Stimulated activated naive B cell treated with anti-CD40 and anti-IgM and Interleukin-4, amounts not matched to agents 10 μg/mL and 1 μg/mL and 100 μg/mL, for 72 hours (primary cell): ENCODE results near the gene RAB31.

Experiments
- ATAC-seq, 2 donors: fragments of 150-1000 bp; cut with Tn5 transposase; replicated peaks; 2 replicates each; pipeline ENCODE4 v1.10.0; 2021; ENCODE audit warnings: moderate library complexity in 1 of 2
- DNase-seq: peaks from one replicate; pipeline ENCODE4 v3.0.0; 2021
- H3K27ac Mint-ChIP-seq: one replicate; pipeline ENCODE4 v1.8.0; 2022; ENCODE audit warnings: mild to moderate bottlenecking, mixed read lengths
- H3K27me3 Mint-ChIP-seq, 2 donors: one replicate each; pipeline ENCODE4 v1.8.0; 2022; ENCODE audit warnings: mixed read lengths in 2 of 2
- H3K36me3 Mint-ChIP-seq, 2 donors: one replicate each; pipeline ENCODE4 v1.8.0; 2022; ENCODE audit warnings: mixed read lengths in 2 of 2, mild to moderate bottlenecking in 1 of 2
- H3K4me1 Mint-ChIP-seq, 2 donors: one replicate each; pipeline ENCODE4 v1.8.0; 2022; ENCODE audit warnings: mixed read lengths in 2 of 2, mild to moderate bottlenecking in 1 of 2
- H3K4me3 Mint-ChIP-seq, 2 donors: one replicate each; pipeline ENCODE4 v1.8.0; 2022; ENCODE audit warnings: mild to moderate bottlenecking in 2 of 2, mixed read lengths in 2 of 2, moderate library complexity in 1 of 2
- H3K9me3 Mint-ChIP-seq, 2 donors: one replicate each; pipeline ENCODE4 v1.8.0; 2022; ENCODE audit warnings: mixed read lengths in 2 of 2, mild to moderate bottlenecking in 1 of 2

RAB31 gene

GRCh38 chr18:9817286-9817685 lies 109.2 kb downstream of the RAB31 start:
- Mint-ChIP-seq H3K4me1 (peaks cover 2 to 7% of the 10 kb centered on the region in 2 donors), H3K9me3 (peaks cover 4% of the 10 kb centered on the region in 2 donors), H3K4me3 (no peak overlapping the region)

GRCh38 chr18:9817725-9818422 lies 109.8 kb downstream of the RAB31 start:
- H3K9me3 Mint-ChIP-seq = peaks cover 4% of the 10 kb centered on the region in 2 donors
- peaks cover 3 to 28% of the 10 kb centered on the region in 2 donors for H3K36me3 Mint-ChIP-seq
- no peak overlapping the region for H3K27ac Mint-ChIP-seq
- no peak overlapping the region for H3K4me3 Mint-ChIP-seq
- peaks cover 0 to 12% of the 10 kb centered on the region in 2 donors for H3K27me3 Mint-ChIP-seq
- ATAC-seq (no peak), DNase-seq (no peak)
- peaks cover 2 to 7% of the 10 kb centered on the region in 2 donors for H3K4me1 Mint-ChIP-seq

More at GRCh38 chr18:9817286-9817685, 109.2 kb downstream of the RAB31 start:
- H3K27me3 Mint-ChIP-seq = peaks cover 0 to 12% of the 10 kb centered on the region in 2 donors
- peaks cover 3 to 28% of the 10 kb centered on the region in 2 donors for H3K36me3 Mint-ChIP-seq
- H3K27ac Mint-ChIP-seq = no peak overlapping the region
- DNase-seq (no peak), ATAC-seq (no peak)

- DNase-seq (no peak), ATAC-seq (no peak)
- peaks cover 4% of the 10 kb centered on the region in 2 donors for H3K9me3 Mint-ChIP-seq
- H3K27me3 Mint-ChIP-seq = peaks cover 0 to 12% of the 10 kb centered on the region in 2 donors
- no peak overlapping the region for H3K27ac Mint-ChIP-seq
- peaks cover 3 to 28% of the 10 kb centered on the region in 2 donors for H3K36me3 Mint-ChIP-seq
- H3K4me3 Mint-ChIP-seq = no peak overlapping the region
- H3K4me1 Mint-ChIP-seq = peaks cover 2 to 7% of the 10 kb centered on the region in 2 donors
Observed at GRCh38 chr18:9818423-9818734, 110.3 kb downstream of the RAB31 start.

- Mint-ChIP-seq H3K4me3 (no peak overlapping the region), H3K36me3 (peaks cover 3 to 25% of the 10 kb centered on the region in 2 donors), H3K27ac (no peak overlapping the region), H3K4me1 (peaks cover 2 to 9% of the 10 kb centered on the region in 2 donors), H3K27me3 (peaks cover 0 to 12% of the 10 kb centered on the region in 2 donors), H3K9me3 (peaks cover 4% of the 10 kb centered on the region in 2 donors)
- DNase-seq (no peak), ATAC-seq (no peak)
Observed at GRCh38 chr18:9820127-9820526, 112.0 kb downstream of the RAB31 start.

GRCh38 chr18:9820719-9821118 lies 112.6 kb downstream of the RAB31 start:
- H3K9me3 Mint-ChIP-seq = peaks cover 4% of the 10 kb centered on the region in 2 donors
- no peak overlapping the region for H3K27ac Mint-ChIP-seq
- peaks cover 3 to 25% of the 10 kb centered on the region in 2 donors for H3K36me3 Mint-ChIP-seq
- H3K27me3 Mint-ChIP-seq = peaks cover 0 to 12% of the 10 kb centered on the region in 2 donors
- DNase-seq = no peak
- ATAC-seq = no peak
- H3K4me3 Mint-ChIP-seq = no peak overlapping the region
- peaks cover 5 to 15% of the 10 kb centered on the region in 2 donors for H3K4me1 Mint-ChIP-seq

- no peak overlapping the region for H3K4me3 Mint-ChIP-seq
- peaks cover 3 to 19% of the 10 kb centered on the region in 2 donors for H3K36me3 Mint-ChIP-seq
- peaks cover 0 to 11% of the 10 kb centered on the region in 2 donors for H3K27me3 Mint-ChIP-seq
- DNase-seq (no peak), ATAC-seq (no peak)
- H3K9me3 Mint-ChIP-seq = peaks cover 4 to 5% of the 10 kb centered on the region in 2 donors
- no peak overlapping the region for H3K27ac Mint-ChIP-seq
- H3K4me1 Mint-ChIP-seq = peaks cover 3 to 18% of the 10 kb centered on the region in 2 donors
Observed at GRCh38 chr18:9822587-9823185, 114.6 kb downstream of the RAB31 start.

- Mint-ChIP-seq H3K9me3 (peaks cover 0 to 5% of the 10 kb centered on the region in 2 donors), H3K27me3 (peaks cover 0 to 12% of the 10 kb centered on the region in 2 donors), H3K4me3 (no peak overlapping the region), H3K27ac (no peak overlapping the region), H3K4me1 (peaks cover 6 to 18% of the 10 kb centered on the region in 2 donors), H3K36me3 (peaks cover 3 to 11% of the 10 kb centered on the region in 2 donors)
- ATAC-seq (no peak), DNase-seq (no peak)
Observed at GRCh38 chr18:9823805-9824473, 115.8 kb downstream of the RAB31 start.

GRCh38 chr18:9824474-9824832 lies 116.4 kb downstream of the RAB31 start:
- DNase-seq = no peak
- Mint-ChIP-seq H3K4me3 (no peak overlapping the region), H3K36me3 (peaks cover 2 to 6% of the 10 kb centered on the region in 2 donors), H3K4me1 (peaks cover 6 to 18% of the 10 kb centered on the region in 2 donors), H3K9me3 (peaks cover 0 to 5% of the 10 kb centered on the region in 2 donors), H3K27me3 (peaks cover 0 to 7% of the 10 kb centered on the region in 2 donors), H3K27ac (no peak overlapping the region)
- no peak for ATAC-seq

- Mint-ChIP-seq H3K36me3 (peaks cover 2 to 3% of the 10 kb centered on the region in 2 donors), H3K27me3 (peaks cover 0 to 6% of the 10 kb centered on the region in 2 donors), H3K27ac (no peak overlapping the region), H3K9me3 (peaks cover 0 to 3% of the 10 kb centered on the region in 2 donors), H3K4me3 (no peak overlapping the region), H3K4me1 (peaks cover 6 to 18% of the 10 kb centered on the region in 2 donors)
- ATAC-seq (no peak), DNase-seq (no peak)
Observed at GRCh38 chr18:9824952-9825371, 116.9 kb downstream of the RAB31 start.

GRCh38 chr18:9825571-9826073 lies 117.5 kb downstream of the RAB31 start:
- H3K9me3 Mint-ChIP-seq = peaks cover 0 to 3% of the 10 kb centered on the region in 2 donors
- DNase-seq (no peak), ATAC-seq (peak; percentile 84 to 87)
- H3K27ac Mint-ChIP-seq = peak overlapping the region; percentile 48
- no peak overlapping the region for H3K4me3 Mint-ChIP-seq
- H3K27me3 Mint-ChIP-seq = peaks cover 0 to 6% of the 10 kb centered on the region in 2 donors
- peaks cover 6 to 15% of the 10 kb centered on the region in 2 donors for H3K4me1 Mint-ChIP-seq
- H3K36me3 Mint-ChIP-seq = peaks cover 2 to 3% of the 10 kb centered on the region in 2 donors

- DNase-seq (no peak), ATAC-seq (no peak)
- peaks cover 6 to 11% of the 10 kb centered on the region in 2 donors for H3K4me1 Mint-ChIP-seq
- H3K27ac Mint-ChIP-seq = no peak overlapping the region
- peaks cover 2 to 7% of the 10 kb centered on the region in 2 donors for H3K36me3 Mint-ChIP-seq
- peaks cover 0 to 3% of the 10 kb centered on the region in 2 donors for H3K9me3 Mint-ChIP-seq
- no peak overlapping the region for H3K4me3 Mint-ChIP-seq
- H3K27me3 Mint-ChIP-seq = peaks cover 0 to 6% of the 10 kb centered on the region in 2 donors
Observed at GRCh38 chr18:9826685-9827084, 118.6 kb downstream of the RAB31 start.

GRCh38 chr18:9827211-9827792 lies 119.2 kb downstream of the RAB31 start:
- peaks cover 0 to 3% of the 10 kb centered on the region in 2 donors for H3K9me3 Mint-ChIP-seq
- H3K36me3 Mint-ChIP-seq = peaks cover 4 to 10% of the 10 kb centered on the region in 2 donors
- no peak overlapping the region for H3K27ac Mint-ChIP-seq
- H3K27me3 Mint-ChIP-seq = peaks cover 0 to 6% of the 10 kb centered on the region in 2 donors
- ATAC-seq = no peak
- DNase-seq = no peak
- H3K4me1 Mint-ChIP-seq = peaks cover 6 to 11% of the 10 kb centered on the region in 2 donors
- H3K4me3 Mint-ChIP-seq = no peak overlapping the region

GRCh38 chr18:9827793-9828505 lies 119.8 kb downstream of the RAB31 start:
- peaks cover 0 to 6% of the 10 kb centered on the region in 2 donors for H3K27me3 Mint-ChIP-seq
- DNase-seq (no peak), ATAC-seq (no peak)
- peaks cover 0 to 3% of the 10 kb centered on the region in 2 donors for H3K9me3 Mint-ChIP-seq
- H3K4me3 Mint-ChIP-seq = no peak overlapping the region
- H3K27ac Mint-ChIP-seq = no peak overlapping the region
- H3K36me3 Mint-ChIP-seq = peaks cover 6 to 14% of the 10 kb centered on the region in 2 donors
- H3K4me1 Mint-ChIP-seq = peaks cover 6 to 11% of the 10 kb centered on the region in 2 donors
